SK-N-SH (cell line): ENCODE data around the gene TGDS. TPM values are rescaled to one million over a fixed set of nuclear protein-coding genes. Genes with fewer than 3 reads are reported as not detected.

Source experiments
- CTCF ChIA-PET: fragments of 300-600, 350-600 bp; formaldehyde crosslinking; extraction: SDS; loops from one replicate; lab custom pipeline; 2021; lab: Yijun Ruan, JAX
- POLR2A ChIA-PET: fragments of 350-600 bp; sonication (Branson Sonifier 250); formaldehyde crosslinking; extraction: SDS; loops from one replicate; lab custom pipeline; 2020; ENCODE audit warnings: antibody characterized with exemption, inconsistent platforms; lab: Yijun Ruan, JAX
- DNase-seq: peaks from one replicate; pipeline ENCODE4 v3.0.0; 2012
- H2AFZ ChIP-seq: fragments of 200-600 bp; sonication (generic); 2 replicates; pipeline ENCODE4 v1.8.1; 2016; ENCODE audit warnings: antibody characterized with exemption, mild to moderate bottlenecking, low read depth
- H3F3A ChIP-seq: fragments of 200-600 bp; sonication (generic); replicated peaks from 2 replicates; pipeline ENCODE3; 2016; ENCODE audit warnings: antibody characterized with exemption, mild to moderate bottlenecking; ENCODE audit not compliant: insufficient read depth
- H3K27ac ChIP-seq, 2 experiments: fragments of 200-500 bp in 1 of 2; fragments of 200-600 bp in 1 of 2; sonication (Bioruptor generic) in 1 of 2; sonication (generic), shearing (Covaris generic) in 1 of 2; 2 replicates each; pipeline versions ENCODE4 v1.5.1 to v1.6.1; 2014 to 2016; ENCODE audit warnings: low read depth in 2 of 2, inconsistent platforms in 1 of 2, low read length in 1 of 2, mild to moderate bottlenecking in 1 of 2, mixed read lengths in 1 of 2
- H3K27me3 ChIP-seq: fragments of 200-600 bp; sonication (generic), shearing (Covaris generic); 2 replicates; pipeline ENCODE4 v1.6.1; 2016; ENCODE audit warnings: mixed run types; ENCODE audit not compliant: insufficient read depth
- H3K36me3 ChIP-seq, 2 experiments: fragments of 200-500 bp in 1 of 2; fragments of 200-600 bp in 1 of 2; sonication (Bioruptor generic) in 1 of 2; sonication (generic) in 1 of 2; replicated peaks in 1 of 2; 2 replicates each; pipeline versions ENCODE3 to v1.5.1; 2014 to 2016; ENCODE audit warnings: low read length in 1 of 2, mild to moderate bottlenecking in 1 of 2; ENCODE audit not compliant: insufficient read depth in 2 of 2, control insufficient read depth in 1 of 2
- H3K4me1 ChIP-seq, 2 experiments: fragments of 200-500 bp in 1 of 2; fragments of 200-600 bp in 1 of 2; sonication (Bioruptor generic) in 1 of 2; sonication (generic), shearing (Covaris generic) in 1 of 2; 2 replicates each; pipeline versions ENCODE4 v1.5.1 to v1.6.1; 2014 to 2016; ENCODE audit warnings: low read depth in 1 of 2, low read length in 1 of 2, mixed run types in 1 of 2; ENCODE audit not compliant: insufficient read depth in 2 of 2, control insufficient read depth in 1 of 2
- H3K4me2 ChIP-seq: fragments of 200-600 bp; sonication (generic), shearing (Covaris generic); 2 replicates; pipeline ENCODE4 v1.6.1; 2017; ENCODE audit warnings: mixed run types
- H3K4me3 ChIP-seq, 2 experiments: fragments of 200-500 bp in 1 of 2; fragments of 200-600 bp in 1 of 2; sonication (Bioruptor generic) in 1 of 2; sonication (generic), shearing (Covaris generic) in 1 of 2; 2 replicates each; pipeline versions ENCODE4 v1.5.1 to v1.8.1; 2014 to 2016; ENCODE audit warnings: low read depth in 2 of 2, inconsistent platforms in 1 of 2, low read length in 1 of 2, mild to moderate bottlenecking in 1 of 2, mixed read lengths in 1 of 2, moderate library complexity in 1 of 2
- H3K79me2 ChIP-seq: fragments of 200-600 bp; sonication (generic); 2 replicates; pipeline ENCODE4 v1.8.1; 2017; ENCODE audit warnings: mild to moderate bottlenecking; ENCODE audit not compliant: insufficient read depth
- H3K9ac ChIP-seq: fragments of 200-600 bp; sonication (generic); 2 replicates; pipeline ENCODE4 v1.6.1; 2017; ENCODE audit warnings: mixed run types
- H3K9me2 ChIP-seq: fragments of 200-600 bp; sonication (generic); 2 replicates; pipeline ENCODE4 v1.6.1; 2017; ENCODE audit warnings: mixed run types
- H3K9me3 ChIP-seq: fragments of 200-600 bp; sonication (generic); 2 replicates; pipeline ENCODE4 v1.6.1; 2017; ENCODE audit warnings: mixed run types, mild to moderate bottlenecking, moderate library complexity
- H4K20me1 ChIP-seq: fragments of 200-600 bp; sonication (generic); 2 replicates; pipeline ENCODE4 v1.6.1; 2017; ENCODE audit warnings: mild to moderate bottlenecking, mixed run types; ENCODE audit not compliant: insufficient read depth
- EZH2phosphoT487 ChIP-seq: fragments of 200-600 bp; sonication (generic); IDR thresholded peaks from 2 replicates; pipeline ENCODE4 v1.6.1; 2017; ENCODE audit warnings: low read depth, mixed run types, mild to moderate bottlenecking, antibody characterized with exemption, moderate library complexity, borderline replicate concordance
- FOSL2 ChIP-seq: IDR thresholded peaks from 2 replicates; pipeline ENCODE4 v1.4.0; 2012; ENCODE audit warnings: low read depth, mild to moderate bottlenecking, moderate library complexity, borderline replicate concordance
- FOXM1 ChIP-seq: IDR thresholded peaks from 2 replicates; pipeline ENCODE4 v1.4.0; 2012; ENCODE audit warnings: low read depth, mild to moderate bottlenecking
- IRF3 ChIP-seq: fragments of 150-350 bp; IDR thresholded peaks from 2 replicates; pipeline ENCODE4 v1.6.1; 2016; ENCODE audit warnings: mild to moderate bottlenecking, low read depth, low read length
- JUND ChIP-seq: IDR thresholded peaks from 2 replicates; pipeline ENCODE4 v1.4.0; 2012
- MEF2A ChIP-seq: IDR thresholded peaks from 2 replicates; pipeline ENCODE4 v1.4.0; 2012; ENCODE audit warnings: low read depth, borderline replicate concordance
- NRF1 ChIP-seq: IDR thresholded peaks from 2 replicates; pipeline ENCODE4 v1.6.1; 2012; ENCODE audit warnings: low read depth, mild to moderate bottlenecking, low read length
- PBX3 ChIP-seq: IDR thresholded peaks from 2 replicates; pipeline ENCODE4; 2012
- RCOR1 ChIP-seq: fragments of 150-350 bp; IDR thresholded peaks from 2 replicates; pipeline ENCODE4 v1.6.1; 2017; ENCODE audit warnings: antibody characterized with exemption, low read length
- REST ChIP-seq: IDR thresholded peaks from 2 replicates; pipeline ENCODE4 v1.6.1; 2012; ENCODE audit warnings: mild to moderate bottlenecking, low read depth, low read length, moderate library complexity
- RXRA ChIP-seq: IDR thresholded peaks from 2 replicates; pipeline ENCODE4 v1.4.0; 2012; ENCODE audit warnings: low read depth, mild to moderate bottlenecking, borderline replicate concordance
- SIN3A ChIP-seq: IDR thresholded peaks from 2 replicates; pipeline ENCODE4 v1.6.1; 2012; ENCODE audit warnings: low read depth, mild to moderate bottlenecking, low read length, moderate library complexity, borderline replicate concordance
- SMC3 ChIP-seq: IDR thresholded peaks from 2 replicates; pipeline ENCODE4 v1.6.1; 2012; ENCODE audit warnings: low read depth, low read length, improper control_type of control experiment
- TAF1 ChIP-seq: IDR thresholded peaks from 2 replicates; pipeline ENCODE4 v1.6.1; 2012; ENCODE audit warnings: low read depth, mild to moderate bottlenecking, low read length, moderate library complexity, borderline replicate concordance
- TCF12 ChIP-seq: IDR thresholded peaks from 2 replicates; pipeline ENCODE4 v1.4.0; 2012
- TEAD4 ChIP-seq: IDR thresholded peaks from 2 replicates; pipeline ENCODE4 v1.4.0; 2012; ENCODE audit warnings: mild to moderate bottlenecking, borderline replicate concordance; ENCODE audit not compliant: insufficient read depth
- USF1 ChIP-seq: IDR thresholded peaks from 2 replicates; pipeline ENCODE4 v1.4.0; 2012; ENCODE audit warnings: low read depth, borderline replicate concordance
- USF2 ChIP-seq: fragments of 150-350 bp; IDR thresholded peaks from 2 replicates; pipeline ENCODE4 v1.6.1; 2017; ENCODE audit warnings: antibody characterized with exemption, low read length, low read depth, borderline replicate concordance
- YY1 ChIP-seq: IDR thresholded peaks from 2 replicates; pipeline ENCODE4 v1.4.0; 2012; ENCODE audit warnings: low read depth, mild to moderate bottlenecking
- ZBTB33 ChIP-seq: IDR thresholded peaks from 2 replicates; pipeline ENCODE4 v1.4.0; 2012; ENCODE audit warnings: low read depth, borderline replicate concordance
- WGBS: methylation state at CpG from one replicate; pipeline ENCODE4 v1.1.6; 2017; ENCODE audit warnings: low lambda C conversion rate; 5-methylcytosine and 5-hydroxymethylcytosine counted together
- polyA plus RNA-seq, 3 experiments: library from polyadenylated mRNA; depleted of rRNA; stranded (reverse); fragments of >200 nt; gene quantifications; 2 replicates each; pipeline ENCODE4 v1.2.3, GENCODE V29; 2012

TGDS gene
- polyA plus RNA-seq, 1 of the 3 experiments (the other 2 are of a cell fraction): 8.2 TPM

DNA sequence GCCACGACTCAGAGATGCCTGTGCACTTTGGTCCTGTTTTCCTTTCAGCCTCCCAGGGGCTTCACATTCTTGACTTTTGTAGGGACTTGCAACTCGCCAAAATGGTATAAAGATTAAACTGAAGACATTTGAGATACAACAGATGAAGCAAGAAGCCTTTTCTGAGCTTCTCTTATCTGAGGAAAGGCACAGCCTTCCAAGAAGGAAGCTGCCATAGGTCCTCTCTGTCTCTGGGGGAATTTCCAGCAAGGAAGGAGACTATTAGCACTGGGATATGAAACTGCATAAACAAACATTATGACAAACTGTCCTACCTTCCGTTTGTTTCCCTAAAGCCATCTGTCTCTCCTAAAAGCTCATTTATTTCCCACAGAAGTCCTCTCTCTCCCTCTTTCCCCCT is 39.3 kb downstream of the TGDS start (continued):
- no peak for TF ChIP-seq ZBTB33

DNA sequence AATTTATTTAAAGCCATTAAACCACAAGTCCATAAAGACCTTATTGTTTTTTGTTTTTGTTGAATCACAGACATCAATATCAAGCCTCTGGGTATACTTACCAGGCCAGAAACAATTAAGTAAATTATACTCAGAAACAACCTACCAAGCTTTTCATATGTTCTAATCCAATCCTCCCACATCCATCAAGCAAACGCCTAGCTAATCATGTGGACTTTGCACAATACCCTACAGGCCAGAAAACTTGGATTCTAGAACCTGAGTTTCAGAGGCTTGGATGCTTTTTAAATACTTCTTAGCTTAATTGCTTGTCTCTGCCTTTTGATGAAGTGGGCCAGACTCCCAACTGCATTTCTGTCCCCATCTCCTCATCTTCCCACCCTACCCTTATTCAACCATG is 39.9 kb downstream of the TGDS start:
- H4K20me1 ChIP-seq: no peaks in the 10 kb centered on the region
- H3K27me3 ChIP-seq: no peaks in the 10 kb centered on the region
- DNase-seq: no peak
- H3K9me2 ChIP-seq: no peaks in the 10 kb centered on the region
- no peaks in the 10 kb centered on the region for H3K36me3 ChIP-seq
- no peaks in the 10 kb centered on the region for H3K9me3 ChIP-seq
- H3F3A ChIP-seq: no peaks in the 10 kb centered on the region
- ChIA-PET CTCF (interaction anchor here (0.8 to 1.1 kb wide), 2 partner anchors 62 to 118 kb away, joined by 3 to 4 read pairs; no protein-coding TSS in a partner anchor), POLR2A (no interaction called here)
- no peak overlapping the region for H3K4me2 ChIP-seq
- H3K9ac ChIP-seq: no peak overlapping the region
- H3K79me2 ChIP-seq: no peaks in the 10 kb centered on the region
- TF ChIP-seq TEAD4 (no peak), RCOR1 (no peak), FOSL2 (no peak), RXRA (no peak), MEF2A (no peak), YY1 (no peak), REST (no peak), USF2 (no peak), FOXM1 (no peak), JUND (no peak), NRF1 (no peak), TAF1 (no peak), TCF12 (no peak), USF1 (no peak), PBX3 (no peak), IRF3 (no peak), EZH2phosphoT487 (no peak), SIN3A (no peak), SMC3 (no peak)
- 61% methylated on average over 1 of the region's 1 CpG for WGBS
- H2AFZ ChIP-seq: no peak overlapping the region
- H3K27ac ChIP-seq: no peak overlapping the region
- no peaks in the 10 kb centered on the region; a peak in 1 of 4 replicates for H3K4me1 ChIP-seq
- no peak overlapping the region for H3K4me3 ChIP-seq
